Measurements from ENCODE around the gene NPAS4.
"Not testable (repeated sequence)": the region's sequence is repeated elsewhere in the genome, so short reads cannot be mapped to it uniquely, and the experiment has no call there.

DNA sequence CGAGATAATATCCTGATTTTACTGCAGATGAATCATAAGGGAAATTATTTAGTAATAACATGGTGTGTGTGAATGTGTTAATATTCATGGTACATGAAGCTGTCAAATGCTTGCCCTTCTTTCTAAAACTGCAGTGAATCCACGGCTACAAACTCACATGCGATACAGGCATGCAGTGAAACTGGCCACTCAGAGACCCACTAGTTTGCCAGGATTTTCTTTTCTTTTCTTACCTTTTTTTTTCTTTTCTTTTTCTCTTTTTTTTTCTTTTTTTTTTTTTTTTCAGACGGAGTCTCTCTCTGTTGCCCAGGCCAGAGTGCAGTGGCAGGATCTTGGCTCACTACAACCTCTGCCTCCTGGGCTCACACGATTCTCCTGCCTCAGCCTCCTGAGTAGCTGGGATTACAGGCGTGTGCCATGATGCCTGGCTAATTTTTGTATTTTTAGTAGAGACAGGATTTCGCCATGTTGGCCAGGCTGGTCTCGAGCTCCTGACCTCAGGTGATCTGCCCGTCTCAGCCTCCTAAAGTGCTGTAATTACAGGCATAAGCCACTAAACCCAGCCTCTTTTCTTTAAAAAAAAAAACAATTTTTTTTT is 47.0 kb upstream of the NPAS4 start:
- TF ChIP-seq, protein P1, sequence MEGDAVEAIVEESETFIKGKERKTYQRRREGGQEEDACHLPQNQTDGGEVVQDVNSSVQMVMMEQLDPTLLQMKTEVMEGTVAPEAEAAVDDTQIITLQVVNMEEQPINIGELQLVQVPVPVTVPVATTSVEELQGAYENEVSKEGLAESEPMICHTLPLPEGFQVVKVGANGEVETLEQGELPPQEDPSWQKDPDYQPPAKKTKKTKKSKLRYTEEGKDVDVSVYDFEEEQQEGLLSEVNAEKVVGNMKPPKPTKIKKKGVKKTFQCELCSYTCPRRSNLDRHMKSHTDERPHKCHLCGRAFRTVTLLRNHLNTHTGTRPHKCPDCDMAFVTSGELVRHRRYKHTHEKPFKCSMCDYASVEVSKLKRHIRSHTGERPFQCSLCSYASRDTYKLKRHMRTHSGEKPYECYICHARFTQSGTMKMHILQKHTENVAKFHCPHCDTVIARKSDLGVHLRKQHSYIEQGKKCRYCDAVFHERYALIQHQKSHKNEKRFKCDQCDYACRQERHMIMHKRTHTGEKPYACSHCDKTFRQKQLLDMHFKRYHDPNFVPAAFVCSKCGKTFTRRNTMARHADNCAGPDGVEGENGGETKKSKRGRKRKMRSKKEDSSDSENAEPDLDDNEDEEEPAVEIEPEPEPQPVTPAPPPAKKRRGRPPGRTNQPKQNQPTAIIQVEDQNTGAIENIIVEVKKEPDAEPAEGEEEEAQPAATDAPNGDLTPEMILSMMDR (IDR thresholded peaks at IDR 0.05), result not testable (repeated sequence)
- TF ChIP-seq POLR2A (IDR thresholded peaks at IDR 0.05), result not testable (repeated sequence)

All from testis (tissue), 2 donors.